GM23338 (cell line): ENCODE measurements around the gene CDK17. TPM values are rescaled to one million over a fixed set of nuclear protein-coding genes. Genes with fewer than 3 reads are reported as not detected.

Experiments used
- ATAC-seq: fragments of 200-7000 bp; cut with Tn5 transposase; 3 replicates; pipeline ENCODE4 v1.9.1; 2020
- DNase-seq: peaks from one replicate; pipeline ENCODE4 v3.0.0-alpha.2; 2015; ENCODE audit warnings: low spot score
- H2AFZ ChIP-seq: fragments of 200-600 bp; sonication (generic); 2 replicates; pipeline ENCODE4 v1.8.0; 2016; ENCODE audit warnings: antibody characterized with exemption, mild to moderate bottlenecking, moderate library complexity
- H3F3A ChIP-seq: fragments of 200-600 bp; sonication (generic); replicated peaks from 2 replicates; pipeline ENCODE4 v1.8.0; 2017; ENCODE audit warnings: antibody characterized with exemption, mixed run types, low read depth
- H3K27ac ChIP-seq: fragments of 200-600 bp; sonication (generic); 2 replicates; pipeline ENCODE4 v1.6.1; 2016; ENCODE audit warnings: low read depth
- H3K27me3 ChIP-seq: fragments of 200-600 bp; sonication (generic); 2 replicates; pipeline ENCODE4 v1.8.0; 2016; ENCODE audit warnings: mild to moderate bottlenecking, mixed run types, moderate library complexity; ENCODE audit not compliant: insufficient read depth
- H3K36me3 ChIP-seq: fragments of 200-600 bp; sonication (generic); 2 replicates; pipeline ENCODE4 v1.8.0; 2016; ENCODE audit warnings: mild to moderate bottlenecking; ENCODE audit not compliant: insufficient read depth
- H3K4me1 ChIP-seq: fragments of 200-600 bp; sonication (generic); 2 replicates; pipeline ENCODE4 v1.8.0; 2016; ENCODE audit warnings: mild to moderate bottlenecking, moderate library complexity; ENCODE audit not compliant: insufficient read depth
- H3K4me2 ChIP-seq: fragments of 200-600 bp; sonication (generic); 2 replicates; pipeline ENCODE4 v1.7.1; 2017; ENCODE audit warnings: mixed run types
- H3K4me3 ChIP-seq: fragments of 200-600 bp; sonication (generic); 2 replicates; pipeline ENCODE4 v1.6.1; 2016; ENCODE audit warnings: mixed run types
- H3K79me2 ChIP-seq: fragments of 200-600 bp; sonication (generic); replicated peaks from 2 replicates; pipeline ENCODE4 v1.8.0; 2017; ENCODE audit warnings: mild to moderate bottlenecking; ENCODE audit not compliant: insufficient read depth
- H3K9me2 ChIP-seq: fragments of 200-600 bp; sonication (generic); 2 replicates; pipeline ENCODE4 v1.8.0; 2017; ENCODE audit not compliant: insufficient read depth
- H4K20me1 ChIP-seq: fragments of 200-600 bp; sonication (generic); replicated peaks from 2 replicates; pipeline ENCODE4 v1.8.0; 2017; ENCODE audit warnings: mild to moderate bottlenecking; ENCODE audit not compliant: insufficient read depth
- H3K27ac Mint-ChIP-seq: 2 replicates; pipeline ENCODE4 v1.8.0; 2020; ENCODE audit warnings: inconsistent platforms, mild to moderate bottlenecking, moderate library complexity, mixed read lengths
- H3K27me3 Mint-ChIP-seq: 3 replicates; pipeline ENCODE4 v1.8.0; 2022; ENCODE audit warnings: low read depth, mild to moderate bottlenecking, moderate library complexity, mixed read lengths, inconsistent platforms; ENCODE audit not compliant: insufficient read depth, poor library complexity
- H3K36me3 Mint-ChIP-seq: 3 replicates; pipeline ENCODE4 v1.8.0; 2021; ENCODE audit warnings: low read depth, mild to moderate bottlenecking, inconsistent platforms, moderate library complexity, mixed read lengths
- H3K4me1 Mint-ChIP-seq: 3 replicates; pipeline ENCODE4 v1.8.0; 2020; ENCODE audit warnings: mild to moderate bottlenecking, inconsistent platforms, mixed read lengths
- H3K4me3 Mint-ChIP-seq: 3 replicates; pipeline ENCODE4 v1.8.0; 2021; ENCODE audit warnings: moderate library complexity, mild to moderate bottlenecking, inconsistent platforms, mixed read lengths
- H3K9me3 Mint-ChIP-seq: 3 replicates; pipeline ENCODE4 v1.8.0; 2020; ENCODE audit warnings: moderate library complexity, mild to moderate bottlenecking, inconsistent platforms, mixed read lengths
- CREB1 ChIP-seq: fragments of 250-450 bp; sonication (Bioruptor Pico); IDR thresholded peaks from 2 replicates; pipeline ENCODE4 v1.5.0; 2020; ENCODE audit warnings: low read depth, mild to moderate bottlenecking, moderate library complexity
- CTCF ChIP-seq, 2 experiments: fragments of 200-600 bp in 1 of 2; sonication (generic) in 1 of 2; conservative IDR thresholded peaks; 2 replicates each; pipeline versions ENCODE4 v1.5.1 to v1.6.1; 2016 to 2017; ENCODE audit warnings: antibody characterized with exemption in 2 of 2, low read depth in 2 of 2, mild to moderate bottlenecking in 2 of 2, moderate library complexity in 1 of 2
- ETS1 ChIP-seq: IDR thresholded peaks from 2 replicates; pipeline ENCODE4 v1.6.1; 2016; ENCODE audit warnings: antibody characterized with exemption
- EZH2 ChIP-seq: fragments of 200-600 bp; sonication (generic); IDR thresholded peaks from one replicate; pipeline ENCODE4 v1.8.0; 2017; ENCODE audit warnings: antibody characterized with exemption, mild to moderate bottlenecking, low read depth; ENCODE audit not compliant: unreplicated experiment
- EZH2phosphoT487 ChIP-seq: fragments of 200-600 bp; sonication (generic); IDR thresholded peaks from one replicate; pipeline ENCODE4 v1.8.1; 2018; ENCODE audit warnings: antibody characterized with exemption; ENCODE audit not compliant: unreplicated experiment
- JUNB ChIP-seq: IDR thresholded peaks from one replicate; pipeline ENCODE4 v1.6.1; 2016; ENCODE audit warnings: antibody characterized with exemption; ENCODE audit not compliant: unreplicated experiment
- NANOG ChIP-seq: IDR thresholded peaks from 2 replicates; pipeline ENCODE4 v1.6.1; 2016; ENCODE audit warnings: antibody characterized with exemption, borderline replicate concordance
- POLR2AphosphoS5 ChIP-seq: IDR thresholded peaks from 2 replicates; pipeline ENCODE4 v1.6.1; 2016; ENCODE audit warnings: antibody characterized with exemption, low read depth
- REST ChIP-seq: IDR thresholded peaks from one replicate; pipeline ENCODE4 v1.6.1; 2018; ENCODE audit warnings: antibody characterized with exemption; ENCODE audit not compliant: unreplicated experiment
- STAT1 ChIP-seq: IDR thresholded peaks from one replicate; pipeline ENCODE4 v1.6.1; 2016; ENCODE audit warnings: antibody characterized with exemption; ENCODE audit not compliant: unreplicated experiment
- ZNF114 ChIP-seq: fragments of 250-450 bp; sonication (Bioruptor Pico); IDR thresholded peaks from 2 replicates; pipeline ENCODE4 v1.5.0; 2020; ENCODE audit warnings: mild to moderate bottlenecking, moderate library complexity
- ZNF331 ChIP-seq: fragments of 250-450 bp; sonication (Bioruptor Pico); IDR thresholded peaks from 2 replicates; pipeline ENCODE4 v1.5.0; 2020; ENCODE audit warnings: low read depth, mild to moderate bottlenecking, moderate library complexity
- ZNF462 ChIP-seq: fragments of 250-450 bp; sonication (Bioruptor Pico); IDR thresholded peaks from 2 replicates; pipeline ENCODE4 v1.5.0; 2020; ENCODE audit warnings: mild to moderate bottlenecking, moderate library complexity
- polyA plus RNA-seq: library from polyadenylated mRNA; unstranded; fragments of >200 nt; fragmentation: Nextera tagmentation; extraction: Ambion mirVana; gene quantifications from 2 replicates; pipeline ENCODE4 v1.2.1, GENCODE V29; 2016
- total RNA-seq: library from RNA; depleted of rRNA; stranded (reverse); fragments of >200 nt; shearing (Covaris generic); gene quantifications from 2 replicates; pipeline ENCODE4 v1.2.3, GENCODE V29; 2014

CDK17 gene
- total and polyA plus RNA-seq, 2 experiments from 2014 or later: 7.6 to 34.2 TPM

GRCh38 chr12:96297504-96297903 lies 102.7 kb downstream of the CDK17 start:
- Mint-ChIP-seq H3K9me3 (no peaks in the 10 kb centered on the region), H3K27ac (no peak overlapping the region), H3K4me3 (no peak overlapping the region), H3K27me3 (peaks cover 2% of the 10 kb centered on the region), H3K36me3 (peaks cover 17% of the 10 kb centered on the region), H3K4me1 (no peaks in the 10 kb centered on the region; the same call in 1 of the 3 replicates)
- Histone ChIP-seq H2AFZ (no peak overlapping the region), H3K36me3 (no peaks in the 10 kb centered on the region), H3K9me2 (no peaks in the 10 kb centered on the region), H3K4me1 (no peaks in the 10 kb centered on the region), H3K4me3 (no peak overlapping the region), H4K20me1 (no peaks in the 10 kb centered on the region), H3K27me3 (no peaks in the 10 kb centered on the region), H3K4me2 (no peak overlapping the region), H3F3A (no peaks in the 10 kb centered on the region), H3K79me2 (no peaks in the 10 kb centered on the region), H3K27ac (no peak overlapping the region)
- ATAC-seq (no peak), DNase-seq (no peak)
- TF ChIP-seq EZH2phosphoT487 (no peak), ZNF462 (CRISPR knock-in tag) (no peak), ZNF331 (no peak), EZH2 (no peak), STAT1 (no peak), ZNF114 (no peak), NANOG (no peak), CREB1 (CRISPR knock-in tag) (no peak), POLR2AphosphoS5 (no peak), REST (no peak), ETS1 (no peak), CTCF (conservative IDR thresholded peaks at IDR 0.05; ENCODE audit: low read depth in 2 of 2) (no peak), JUNB (no peak)
